WTC11 (cell line): ENCODE measurements around the gene ASAH2. TPM values are rescaled to one million over a fixed set of nuclear protein-coding genes. Genes with fewer than 3 reads are reported as not detected.

Experiments
- ATAC-seq: fragments of 200-7000 bp; cut with Tn5 transposase; 2 replicates; pipeline ENCODE4 v1.10.0; 2021; ENCODE audit warnings: mild to moderate bottlenecking, moderate library complexity
- CTCF ChIA-PET: fragments of 300-600 bp; sonication (Branson Sonifier 250); formaldehyde crosslinking; loops from one replicate; lab custom pipeline; 2021; ENCODE audit warnings: antibody characterized with exemption; lab: Charles Lee
- POLR2A ChIA-PET: fragments of 350-600 bp; sonication (Branson Sonifier 250); formaldehyde crosslinking; loops from one replicate; lab custom pipeline; 2021; ENCODE audit warnings: antibody characterized with exemption; lab: Charles Lee
- DNase-seq: peaks from one replicate; pipeline ENCODE4 v3.0.0; 2021; ENCODE audit warnings: low spot score
- H3K27ac Mint-ChIP-seq: 2 replicates; pipeline ENCODE4 v1.8.0; 2021; ENCODE audit warnings: mixed read lengths
- H3K27me3 Mint-ChIP-seq: 2 replicates; pipeline ENCODE4 v1.8.0; 2021; ENCODE audit warnings: low read depth, mild to moderate bottlenecking, moderate library complexity, mixed read lengths
- H3K36me3 Mint-ChIP-seq: 2 replicates; pipeline ENCODE4 v1.8.0; 2021; ENCODE audit warnings: mixed read lengths
- H3K4me1 Mint-ChIP-seq: 2 replicates; pipeline ENCODE4 v1.8.0; 2022; ENCODE audit warnings: mixed read lengths
- H3K4me3 Mint-ChIP-seq: 2 replicates; pipeline ENCODE4 v1.8.0; 2021; ENCODE audit warnings: mild to moderate bottlenecking, moderate library complexity, mixed read lengths
- H3K9me3 Mint-ChIP-seq: 2 replicates; pipeline ENCODE4 v1.8.0; 2021; ENCODE audit warnings: mixed read lengths
- AFF4 ChIP-seq: sonication (generic); formaldehyde crosslinking; IDR thresholded peaks from 2 replicates; pipeline ENCODE4 v1.8.1; 2023; ENCODE audit warnings: mild to moderate bottlenecking, missing genetic modification reagents, borderline replicate concordance
- ATF6 ChIP-seq: sonication (generic); formaldehyde crosslinking; IDR thresholded peaks from 2 replicates; pipeline ENCODE4 v1.8.1; 2023; ENCODE audit warnings: mild to moderate bottlenecking, missing genetic modification reagents
- CREM ChIP-seq: sonication (generic); formaldehyde crosslinking; IDR thresholded peaks from 2 replicates; pipeline ENCODE4 v1.8.1; 2022; ENCODE audit warnings: mild to moderate bottlenecking, missing genetic modification reagents, moderate library complexity
- ESRRA ChIP-seq: sonication (generic); formaldehyde crosslinking; IDR thresholded peaks from 2 replicates; pipeline ENCODE4 v1.8.1; 2022; ENCODE audit warnings: mild to moderate bottlenecking, missing genetic modification reagents, borderline replicate concordance
- FOXJ3 ChIP-seq: sonication (generic); formaldehyde crosslinking; IDR thresholded peaks from 2 replicates; pipeline ENCODE4 v1.9.0; 2021; ENCODE audit warnings: missing genetic modification reagents, mild to moderate bottlenecking, borderline replicate concordance
- GTF2I ChIP-seq: fragments of 250-450 bp; sonication (Bioruptor Pico); conservative IDR thresholded peaks from 2 replicates; pipeline ENCODE4 v1.4.0; 2021; ENCODE audit warnings: mild to moderate bottlenecking
- HMGA2 ChIP-seq: fragments of 250-450 bp; sonication (Bioruptor Pico); IDR thresholded peaks from 2 replicates; pipeline ENCODE4 v1.4.0; 2021; ENCODE audit warnings: mild to moderate bottlenecking, moderate library complexity
- IRF2 ChIP-seq: sonication (generic); formaldehyde crosslinking; IDR thresholded peaks from 2 replicates; pipeline ENCODE4 v1.8.0; 2022; ENCODE audit warnings: low read depth, missing genetic modification reagents, borderline replicate concordance
- JUN ChIP-seq: sonication (generic); formaldehyde crosslinking; IDR thresholded peaks from 2 replicates; pipeline ENCODE4 v1.8.0; 2023; ENCODE audit warnings: mild to moderate bottlenecking, missing genetic modification reagents
- KAT7 ChIP-seq: sonication (generic); formaldehyde crosslinking; IDR thresholded peaks from 2 replicates; pipeline ENCODE4 v1.8.1; 2023; ENCODE audit warnings: missing genetic modification reagents, mild to moderate bottlenecking, borderline replicate concordance
- MLX ChIP-seq: sonication (generic); formaldehyde crosslinking; IDR thresholded peaks from 2 replicates; pipeline ENCODE4 v1.8.1; 2023; ENCODE audit warnings: mild to moderate bottlenecking, missing genetic modification reagents, moderate library complexity
- MXD4 ChIP-seq: fragments of 250-450 bp; sonication (Bioruptor Pico); IDR thresholded peaks from 2 replicates; pipeline ENCODE4 v1.8.0; 2021; ENCODE audit warnings: mild to moderate bottlenecking, moderate library complexity, borderline replicate concordance
- OVOL2 ChIP-seq: fragments of 250-450 bp; sonication (Bioruptor Pico); IDR thresholded peaks from 2 replicates; pipeline ENCODE4 v1.9.0; 2021; ENCODE audit warnings: mild to moderate bottlenecking, borderline replicate concordance
- RELA ChIP-seq: sonication (generic); formaldehyde crosslinking; IDR thresholded peaks from 2 replicates; pipeline ENCODE4 v1.8.1; 2022; ENCODE audit warnings: missing genetic modification reagents, mild to moderate bottlenecking, borderline replicate concordance
- RORB ChIP-seq: fragments of 250-450 bp; sonication (Bioruptor Pico); IDR thresholded peaks from 2 replicates; pipeline ENCODE4 v1.9.0; 2021; ENCODE audit warnings: mild to moderate bottlenecking
- TCF7 ChIP-seq: sonication (generic); formaldehyde crosslinking; IDR thresholded peaks from 2 replicates; pipeline ENCODE4 v1.8.0; 2022; ENCODE audit warnings: mild to moderate bottlenecking, low read depth, missing genetic modification reagents, moderate library complexity
- TEAD1 ChIP-seq: sonication (generic); formaldehyde crosslinking; IDR thresholded peaks from 2 replicates; pipeline ENCODE4 v1.8.0; 2022; ENCODE audit warnings: mild to moderate bottlenecking, missing genetic modification reagents
- TP53 ChIP-seq: sonication (generic); formaldehyde crosslinking; IDR thresholded peaks from 2 replicates; pipeline ENCODE4 v1.8.1; 2023; ENCODE audit warnings: mild to moderate bottlenecking, missing genetic modification reagents
- ZBTB21 ChIP-seq: sonication (generic); formaldehyde crosslinking; IDR thresholded peaks from 2 replicates; pipeline ENCODE4 v1.8.1; 2023; ENCODE audit warnings: mild to moderate bottlenecking, missing genetic modification reagents, borderline replicate concordance
- ZNF138 ChIP-seq: sonication (generic); formaldehyde crosslinking; conservative IDR thresholded peaks from 2 replicates; pipeline ENCODE4 v1.8.1; 2022; ENCODE audit warnings: mild to moderate bottlenecking, moderate library complexity, missing genetic modification reagents
- ZNF396 ChIP-seq: fragments of 250-450 bp; sonication (Bioruptor Pico); IDR thresholded peaks from 2 replicates; pipeline ENCODE4 v1.8.0; 2021; ENCODE audit warnings: mild to moderate bottlenecking, moderate library complexity, borderline replicate concordance
- total RNA-seq: library from RNA; stranded (reverse); gene quantifications from 3 replicates; pipeline ENCODE4 v1.2.3, GENCODE V29; 2021

The ASAH2 gene
- total RNA-seq, 1 experiment from 2014 or later = 4.1 TPM

- H3K27me3 Mint-ChIP-seq = no peaks in the 10 kb centered on the region
- ChIA-PET POLR2A (no interaction called here), CTCF (no interaction called here)
- no peak overlapping the region for H3K4me3 Mint-ChIP-seq
- H3K27ac Mint-ChIP-seq = no peak overlapping the region
- DNase-seq (no peak), ATAC-seq (no peak; the same call in 1 of the 2 replicates)
- H3K4me1 Mint-ChIP-seq = no peaks in the 10 kb centered on the region
- H3K36me3 Mint-ChIP-seq = no peaks in the 10 kb centered on the region
- H3K9me3 Mint-ChIP-seq = peaks cover 4% of the 10 kb centered on the region
- TF ChIP-seq OVOL2 = no peak
- no peak for TF ChIP-seq RORB (CRISPR knock-in tag)
Measured at GRCh38 chr10:50294582-50294981, 43.3 kb upstream of the ASAH2 start.

GRCh38 chr10:50293513-50294313 lies 42.4 kb upstream of the ASAH2 start:
- Mint-ChIP-seq H3K27ac (no peak overlapping the region), H3K4me1 (no peaks in the 10 kb centered on the region), H3K36me3 (no peaks in the 10 kb centered on the region), H3K4me3 (no peak overlapping the region), H3K9me3 (peaks cover 4% of the 10 kb centered on the region), H3K27me3 (no peaks in the 10 kb centered on the region)
- CTCF ChIA-PET = no interaction called here
- ATAC-seq (no peak), DNase-seq (no peak)
- POLR2A ChIA-PET = no interaction called here
- TF ChIP-seq FOXJ3 (CRISPR knock-in tag) = no peak
- no peak for TF ChIP-seq JUN

GRCh38 chr10:50291261-50291850 lies 40.0 kb upstream of the ASAH2 start:
- H3K9me3 Mint-ChIP-seq = no peaks in the 10 kb centered on the region; the same call in 1 of the 2 replicates
- H3K4me1 Mint-ChIP-seq = no peaks in the 10 kb centered on the region
- ChIA-PET POLR2A (no interaction called here), CTCF (no interaction called here)
- DNase-seq = no peak
- H3K36me3 Mint-ChIP-seq = no peaks in the 10 kb centered on the region
- no peaks in the 10 kb centered on the region for H3K27me3 Mint-ChIP-seq
- ATAC-seq = peak; percentile 79
- no peak overlapping the region for H3K4me3 Mint-ChIP-seq
- no peak overlapping the region for H3K27ac Mint-ChIP-seq
- TF ChIP-seq ATF6 (CRISPR knock-in tag) = no peak
- TF ChIP-seq ZNF138 = no peak
- no peak for TF ChIP-seq ESRRA
- no peak for TF ChIP-seq RELA
- TF ChIP-seq IRF2 (CRISPR knock-in tag) = no peak
- TF ChIP-seq MXD4 (CRISPR knock-in tag) = no peak
- no peak for TF ChIP-seq ZBTB21 (CRISPR knock-in tag)
- TF ChIP-seq MLX = no peak
- TF ChIP-seq TCF7 (CRISPR knock-in tag) = no peak
- no peak for TF ChIP-seq TEAD1
- no peak for TF ChIP-seq AFF4
- TF ChIP-seq KAT7 (CRISPR knock-in tag) = no peak
- TF ChIP-seq HMGA2 = no peak
- TF ChIP-seq CREM (CRISPR knock-in tag) = no peak
- no peak for TF ChIP-seq GTF2I (CRISPR knock-in tag)
- no peak for TF ChIP-seq ZNF396
- no peak for TF ChIP-seq TP53 (CRISPR knock-in tag)
